ENCODE results near the gene EBI3. TPM values are rescaled to one million over a fixed set of nuclear protein-coding genes. Genes with fewer than 3 reads are reported as not detected.

The EBI3 gene
- total and polyA plus RNA-seq, 2 donors (not counting 1 experiment from before 2014, with no cell fraction given): 11.9 to 15.6 TPM

GRCh38 chr19:4266253-4267000 lies 37.1 kb downstream of the EBI3 start:
- POLR2A ChIA-PET: interaction anchor here (1.2 kb wide), 1 partner anchor 134 kb away, joined by 3 read pairs; the partner anchor contains the start of gene SH3GL1
- ATAC-seq (ENCODE audit: low read depth): no peak
- H3K9me3 ChIP-seq (ENCODE audit: control extremely low read depth in 1 of 3, control insufficient read depth in 2 of 3, insufficient read depth in 1 of 3, low read length in 2 of 3): no peaks in the 10 kb centered on the region

More at GRCh38 chr19:4266253-4267000, 37.1 kb downstream of the EBI3 start:
- no peaks in the 10 kb centered on the region for H3K27me3 Mint-ChIP-seq
- H3K4me1 Mint-ChIP-seq: peaks cover 12% of the 10 kb centered on the region
- TF ChIP-seq EZH2 (IDR thresholded peaks at IDR 0.05; ENCODE audit: borderline replicate concordance, insufficient read depth, low read depth, low read length, poor library complexity, severe bottlenecking) (no peak), CTCF (IDR thresholded peaks at IDR 0.05) (no peak)
- 79% methylated on average over 14 of the region's 18 CpGs for WGBS (ENCODE audit: insufficient coverage)
- no peak overlapping the region for H3K27ac Mint-ChIP-seq
- no peak overlapping the region for H3K4me3 Mint-ChIP-seq
- Histone ChIP-seq H3K9ac (ENCODE audit: low read length) (no peak overlapping the region), H3K4me3 (ENCODE audit: control extremely low read depth in 1 of 5, extremely low read depth in 1 of 5, insufficient read depth in 1 of 5, low read depth in 2 of 5, low read length in 4 of 5) (no peak overlapping the region), H3K27ac (ENCODE audit: low read length in 2 of 2) (no peak overlapping the region), H3K36me3 (replicated peaks in 1 of 2; ENCODE audit: control extremely low read depth in 1 of 2, control insufficient read depth in 1 of 2, extremely low read depth in 1 of 2, insufficient read depth in 2 of 2, low read length in 1 of 2) (peaks cover 0 to 64% of the 10 kb centered on the region in 2 experiments), H3K4me2 (replicated peaks; ENCODE audit: low read depth, low read length, poor library complexity, severe bottlenecking) (no peak overlapping the region), H3K4me1 (ENCODE audit: control insufficient read depth in 2 of 2, insufficient read depth in 2 of 2, low read length in 2 of 2) (peaks cover 0 to 11% of the 10 kb centered on the region in 2 donors), H4K20me1 (ENCODE audit: control insufficient read depth, insufficient read depth, low read length, poor library complexity, severe bottlenecking) (peaks cover 9% of the 10 kb centered on the region), H2AFZ (ENCODE audit: insufficient read depth, low read depth, low read length, poor library complexity, severe bottlenecking) (no peak overlapping the region), H3K27me3 (replicated peaks in 1 of 4; ENCODE audit: control extremely low read depth in 1 of 4, control insufficient read depth in 3 of 4, insufficient read depth in 4 of 4, low read length in 3 of 4) (no peaks in the 10 kb centered on the region), H3K79me2 (ENCODE audit: control insufficient read depth, insufficient read depth, low read length) (no peaks in the 10 kb centered on the region)
- intact Hi-C loops (cut with micrococcal nuclease): no loop called here
- CTCF ChIA-PET: interaction anchor here (0.7 to 8.1 kb wide), 13 partner anchors 9 to 370 kb away, joined by 3 to 89 read pairs (median 5); partner anchors contain the start of genes CHAF1A, HDGFL2, MPND and SH3GL1
- DNase-seq: no peak
- H3K9me3 Mint-ChIP-seq (ENCODE audit: insufficient read depth): no peaks in the 10 kb centered on the region
